HG03159 (cell line): ENCODE measurements around the gene XCR1.

Source experiments
- ATAC-seq: cut with Tn5 transposase; IDR thresholded peaks from one replicate; pipeline ENCODE4 v1.9.1; 2021; ENCODE audit warnings: mild to moderate bottlenecking, moderate library complexity; ENCODE audit not compliant: unreplicated experiment

The XCR1 gene

DNA sequence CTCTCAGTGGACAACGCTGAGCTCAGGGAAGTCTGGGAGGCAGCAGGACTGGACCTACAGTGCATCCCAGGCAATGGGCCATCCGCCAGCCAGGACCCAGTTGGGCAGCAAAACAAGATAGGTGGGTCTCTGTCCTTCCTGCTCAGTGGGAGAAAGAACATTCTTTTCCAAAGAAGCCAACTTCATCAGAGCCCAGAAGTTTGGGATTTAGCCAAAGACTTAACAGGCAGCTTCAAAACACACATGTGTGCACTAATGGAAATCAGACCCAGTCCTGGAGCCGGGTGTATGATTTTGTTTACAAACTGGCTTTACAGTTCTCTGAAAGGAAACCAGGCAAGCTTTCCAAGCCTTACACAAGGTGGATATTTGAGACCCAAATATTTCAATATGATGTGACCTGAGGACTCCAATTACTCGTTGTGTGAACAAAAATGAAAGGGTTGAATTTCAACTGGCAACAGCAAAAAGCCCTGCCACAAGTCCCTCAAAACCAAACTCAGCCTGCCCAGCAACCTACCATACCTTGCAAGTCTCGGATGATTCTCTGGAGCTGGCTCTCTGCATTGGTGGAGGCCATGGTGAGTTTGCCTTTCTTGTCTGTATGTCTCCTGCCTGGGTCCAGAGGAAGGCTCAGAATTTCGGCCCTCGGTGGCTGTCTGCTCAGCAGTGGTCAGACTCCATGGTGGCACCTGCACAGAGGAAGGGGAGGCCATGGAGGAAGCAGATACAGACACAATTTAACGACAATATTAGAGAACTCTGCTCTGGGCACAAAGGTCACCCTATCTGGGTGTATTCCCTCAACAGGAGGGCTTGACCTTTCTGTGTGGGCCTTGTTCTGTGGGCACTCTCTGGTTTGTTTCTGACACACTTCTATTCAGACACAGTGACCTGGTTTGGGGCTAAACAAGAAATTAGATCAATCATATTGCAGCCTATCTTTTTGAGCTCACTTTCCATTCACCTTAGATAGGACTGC is 42.7 kb downstream of the XCR1 start:
- no peak for ATAC-seq

DNA sequence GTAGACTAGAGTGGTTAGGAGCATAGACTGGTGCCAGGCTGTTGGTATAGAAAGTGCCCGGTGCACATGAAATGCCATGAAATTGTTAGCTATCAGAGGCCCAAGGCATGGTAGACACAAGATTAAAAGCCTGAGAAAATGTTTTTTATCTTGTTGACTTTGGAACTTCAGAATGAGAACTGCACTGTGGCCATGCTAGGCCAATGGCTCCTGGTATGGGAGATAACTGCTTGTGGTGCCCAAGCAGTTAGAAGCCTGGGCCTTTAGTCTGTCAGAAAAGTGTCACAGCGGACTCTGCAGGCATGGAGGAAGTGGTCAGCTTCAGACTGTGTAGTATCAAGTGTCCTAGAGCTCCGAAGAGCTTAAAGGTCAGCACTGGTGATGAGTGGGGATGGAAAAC is 43.5 kb downstream of the XCR1 start:
- no peak for ATAC-seq

GRCh38 chr3:45981346-45982074 is 45.8 kb downstream of the XCR1 start:
- ATAC-seq: no peak

- no peak for ATAC-seq
These were observed 46.5 kb downstream of the XCR1 start for GRCh38 chr3:45980819-45981218.

- no peak for ATAC-seq
These were observed 47.0 kb downstream of the XCR1 start for GRCh38 chr3:45980229-45980813.

DNA sequence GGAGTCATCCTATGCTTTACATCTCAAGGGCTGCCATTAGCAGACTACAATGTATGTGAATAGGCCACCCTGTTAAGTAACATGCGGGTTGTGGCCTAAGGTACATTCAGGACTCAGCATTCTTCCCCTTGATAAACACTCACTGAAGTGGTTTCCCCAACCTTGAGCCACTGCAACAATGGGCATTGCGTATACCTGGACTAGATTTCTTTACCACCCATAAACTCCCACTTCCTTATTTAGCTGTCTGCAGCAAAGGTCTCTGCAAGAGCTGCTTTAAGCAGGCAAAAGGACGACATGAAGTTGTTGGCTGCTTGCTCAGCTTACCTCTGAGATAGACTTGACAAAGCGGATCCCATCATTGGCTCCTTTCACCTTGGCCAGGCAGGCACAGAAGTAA is 47.9 kb downstream of the XCR1 start:
- ATAC-seq: no peak

- no peak for ATAC-seq
These were observed 49.1 kb downstream of the XCR1 start for GRCh38 chr3:45978006-45978761.

GRCh38 chr3:45976191-45977091 is 50.8 kb downstream of the XCR1 start:
- ATAC-seq: no peak

GRCh38 chr3:45975686-45976085 is 51.6 kb downstream of the XCR1 start:
- no peak for ATAC-seq

GRCh38 chr3:45974686-45975085 is 52.6 kb downstream of the XCR1 start:
- ATAC-seq: no peak

- no peak for ATAC-seq
These were observed 54.5 kb downstream of the XCR1 start for GRCh38 chr3:45972534-45973402.

- ATAC-seq: no peak
These were observed 57.3 kb downstream of the XCR1 start for GRCh38 chr3:45969953-45970352.

GRCh38 chr3:45969116-45969515 is 58.2 kb downstream of the XCR1 start:
- ATAC-seq: no peak

DNA sequence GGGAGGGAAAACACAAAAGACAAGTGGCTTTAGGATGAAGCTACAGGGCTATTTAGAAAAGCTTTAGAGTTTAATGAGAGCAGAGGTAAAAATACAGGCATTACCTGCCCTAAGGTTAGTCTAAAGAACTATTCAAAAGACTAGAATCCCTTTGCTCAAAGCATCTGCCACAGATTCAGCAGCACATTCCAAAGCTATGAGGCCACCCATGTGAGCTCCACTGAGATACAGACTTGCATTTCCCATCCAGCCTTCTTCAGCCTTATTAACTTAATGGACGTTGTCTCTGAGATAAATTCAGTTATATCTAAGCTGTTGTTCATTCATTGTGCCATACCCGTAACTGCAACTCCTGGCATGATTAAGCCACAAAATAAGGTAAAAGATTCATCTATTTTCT is 58.6 kb downstream of the XCR1 start:
- no peak for ATAC-seq

DNA sequence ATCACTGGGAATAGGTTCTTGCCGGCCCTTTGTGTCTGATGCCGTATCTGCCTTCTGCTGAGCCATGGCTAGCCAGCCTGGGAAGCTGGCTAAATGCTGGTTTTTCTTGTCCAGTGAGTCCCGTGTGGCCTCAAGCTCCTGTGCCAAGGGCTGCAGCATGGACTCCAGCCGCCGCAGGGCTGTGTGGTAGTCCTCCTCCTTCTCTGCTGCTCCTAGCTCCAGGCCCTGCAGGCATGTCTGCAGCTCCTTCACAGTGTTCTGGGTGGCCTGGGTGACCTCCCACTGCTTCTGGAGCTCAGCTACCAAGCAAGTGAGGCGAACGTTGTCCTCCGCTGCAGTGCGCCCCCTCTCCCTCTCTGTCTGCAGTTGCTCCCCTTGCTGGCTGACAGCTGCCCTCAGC is 59.1 kb downstream of the XCR1 start:
- ATAC-seq: no peak

- ATAC-seq: no peak
These were observed 59.6 kb downstream of the XCR1 start for GRCh38 chr3:45967724-45968123.
